ENCODE results near the gene ATXN7L1.

ATXN7L1 gene

DNA sequence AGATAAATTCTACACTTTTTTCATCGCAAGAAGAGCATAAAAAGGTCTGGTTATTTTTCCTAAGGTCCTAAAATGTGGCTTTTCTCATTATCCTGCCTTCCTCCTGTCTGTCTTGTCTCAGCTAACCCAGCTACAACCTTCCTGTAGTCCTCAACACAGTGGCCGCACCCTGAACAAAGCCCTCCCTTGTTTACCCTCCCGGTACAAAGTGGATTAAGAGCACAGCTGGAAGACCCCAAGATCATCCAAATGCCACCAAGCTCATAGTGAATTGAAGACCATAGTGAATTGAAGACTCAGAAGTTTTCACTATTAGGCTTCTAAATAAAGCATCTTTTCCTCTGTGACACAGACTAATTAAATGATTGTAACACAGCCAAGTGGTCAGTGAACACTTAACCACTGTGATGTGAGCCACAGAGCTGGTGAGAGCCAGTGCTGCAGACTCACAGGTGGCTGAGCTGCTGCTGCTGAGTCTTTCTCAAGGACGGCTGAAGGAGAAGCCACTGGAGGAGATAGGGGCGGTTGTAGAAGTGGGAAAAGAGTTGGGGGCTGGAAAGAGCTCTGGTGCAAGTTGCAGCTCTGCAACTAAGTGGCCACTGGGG lies 123.6 kb downstream of the ATXN7L1 start:
- no peaks in the 10 kb centered on the region for H3K4me1 ChIP-seq (ENCODE audit: control insufficient read depth, insufficient read depth, low read length)
- H3K9ac ChIP-seq (ENCODE audit: low read length): no peak overlapping the region

DNA sequence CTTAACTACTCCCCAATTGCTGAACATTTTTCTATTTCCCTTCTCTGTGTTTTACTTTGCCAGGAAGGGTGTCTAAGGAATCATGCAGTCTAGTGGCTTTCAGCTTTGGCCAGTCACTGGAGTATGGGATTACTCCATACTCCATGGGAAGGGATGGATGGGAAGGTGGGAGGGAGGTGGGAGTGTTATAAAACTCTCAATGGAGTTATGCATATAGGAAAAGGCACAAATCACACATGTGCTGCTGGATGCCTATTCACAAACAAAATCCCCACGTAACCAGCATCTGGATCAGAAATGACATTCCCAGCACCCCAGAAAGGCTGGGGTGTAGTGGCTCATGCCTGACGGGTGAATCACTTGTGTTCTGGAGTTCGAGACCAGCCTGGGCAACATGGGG lies 125.3 kb downstream of the ATXN7L1 start:
- H3K27me3 ChIP-seq (ENCODE audit: control insufficient read depth, insufficient read depth, low read length): no peaks in the 10 kb centered on the region
- no peak overlapping the region for H3K9ac ChIP-seq (ENCODE audit: low read length)
- no peak overlapping the region for H3K4me3 ChIP-seq (ENCODE audit: low read length)
- no peaks in the 10 kb centered on the region for H3K9me3 ChIP-seq (ENCODE audit: control insufficient read depth, low read length)
- no peaks in the 10 kb centered on the region for H3K4me1 ChIP-seq (ENCODE audit: control insufficient read depth, insufficient read depth, low read length)
- H3K36me3 ChIP-seq (ENCODE audit: control insufficient read depth, insufficient read depth, low read length): no peaks in the 10 kb centered on the region

More for the DNA sequence above, 123.6 kb downstream of the ATXN7L1 start:
- Histone ChIP-seq H3K9me3 (ENCODE audit: control insufficient read depth, low read length) (no peaks in the 10 kb centered on the region), H3K27me3 (ENCODE audit: control insufficient read depth, insufficient read depth, low read length) (no peaks in the 10 kb centered on the region), H3K4me3 (ENCODE audit: low read length) (no peak overlapping the region), H3K36me3 (ENCODE audit: control insufficient read depth, insufficient read depth, low read length) (no peaks in the 10 kb centered on the region)

- no peak overlapping the region for H3K9ac ChIP-seq (ENCODE audit: low read length)
- H3K27me3 ChIP-seq (ENCODE audit: control insufficient read depth, insufficient read depth, low read length): no peaks in the 10 kb centered on the region
- H3K4me3 ChIP-seq (ENCODE audit: low read length): no peak overlapping the region
- no peaks in the 10 kb centered on the region for H3K9me3 ChIP-seq (ENCODE audit: control insufficient read depth, low read length)
- no peaks in the 10 kb centered on the region for H3K4me1 ChIP-seq (ENCODE audit: control insufficient read depth, insufficient read depth, low read length)
- no peaks in the 10 kb centered on the region for H3K36me3 ChIP-seq (ENCODE audit: control insufficient read depth, insufficient read depth, low read length)
Measured at GRCh38 chr7:105748701-105749100, 127.7 kb downstream of the ATXN7L1 start.

- Histone ChIP-seq H3K36me3 (ENCODE audit: control insufficient read depth, insufficient read depth, low read length) (no peaks in the 10 kb centered on the region), H3K27me3 (ENCODE audit: control insufficient read depth, insufficient read depth, low read length) (no peaks in the 10 kb centered on the region), H3K9me3 (ENCODE audit: control insufficient read depth, low read length) (no peaks in the 10 kb centered on the region), H3K4me3 (ENCODE audit: low read length) (no peak overlapping the region), H3K9ac (ENCODE audit: low read length) (no peak overlapping the region), H3K4me1 (ENCODE audit: control insufficient read depth, insufficient read depth, low read length) (no peaks in the 10 kb centered on the region)
Measured at GRCh38 chr7:105745681-105746330, 130.6 kb downstream of the ATXN7L1 start.

DNA sequence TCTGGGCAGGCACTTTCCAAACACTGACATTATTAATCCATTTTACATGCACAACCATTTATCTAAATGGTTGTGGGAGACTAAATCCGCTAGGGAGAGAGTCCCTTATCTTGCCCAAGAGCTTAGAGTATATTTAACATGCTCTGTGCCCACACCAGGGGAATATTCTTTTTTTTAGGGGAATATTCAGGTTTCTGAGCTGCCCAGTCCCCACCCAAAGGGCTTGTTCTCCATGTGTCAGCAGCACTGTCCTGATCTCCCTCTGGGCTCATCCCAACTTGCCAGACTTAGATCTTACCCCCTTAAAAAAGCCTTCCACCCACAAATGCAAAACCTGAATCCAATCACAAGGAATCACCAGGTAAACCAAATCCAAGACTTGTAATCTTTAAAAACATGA lies 132.1 kb downstream of the ATXN7L1 start:
- no peaks in the 10 kb centered on the region for H3K36me3 ChIP-seq (ENCODE audit: control insufficient read depth, insufficient read depth, low read length)
- no peak overlapping the region for H3K9ac ChIP-seq (ENCODE audit: low read length)
- no peak overlapping the region for H3K4me3 ChIP-seq (ENCODE audit: low read length)
- no peaks in the 10 kb centered on the region for H3K9me3 ChIP-seq (ENCODE audit: control insufficient read depth, low read length)
- no peaks in the 10 kb centered on the region for H3K4me1 ChIP-seq (ENCODE audit: control insufficient read depth, insufficient read depth, low read length)
- H3K27me3 ChIP-seq (ENCODE audit: control insufficient read depth, insufficient read depth, low read length): no peaks in the 10 kb centered on the region

GRCh38 chr7:105743351-105744090 lies 132.9 kb downstream of the ATXN7L1 start:
- Histone ChIP-seq H3K36me3 (ENCODE audit: control insufficient read depth, insufficient read depth, low read length) (no peaks in the 10 kb centered on the region), H3K4me3 (ENCODE audit: low read length) (no peak overlapping the region), H3K9ac (ENCODE audit: low read length) (no peak overlapping the region), H3K4me1 (ENCODE audit: control insufficient read depth, insufficient read depth, low read length) (no peaks in the 10 kb centered on the region), H3K27me3 (ENCODE audit: control insufficient read depth, insufficient read depth, low read length) (no peaks in the 10 kb centered on the region), H3K9me3 (ENCODE audit: control insufficient read depth, low read length) (no peaks in the 10 kb centered on the region)

DNA sequence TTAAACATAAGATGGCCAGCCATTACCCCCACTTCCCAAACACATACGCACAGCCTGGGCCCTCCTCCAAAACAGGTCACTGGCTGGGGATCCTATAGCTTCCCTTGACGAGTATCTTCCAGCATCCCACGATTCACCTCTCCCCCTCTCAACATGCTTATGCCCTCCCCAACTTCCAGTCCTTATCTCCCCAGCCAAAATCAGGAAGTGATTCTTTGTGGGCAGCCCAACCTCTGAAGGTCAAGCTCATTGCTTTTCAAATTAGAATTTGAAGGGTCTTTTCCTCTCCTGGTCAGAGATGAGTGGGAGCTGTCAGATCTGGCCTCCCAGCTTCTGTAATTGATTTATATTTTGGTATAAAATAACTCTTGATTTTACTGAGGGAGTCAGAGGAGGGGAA lies 133.6 kb downstream of the ATXN7L1 start:
- Histone ChIP-seq H3K4me1 (ENCODE audit: control insufficient read depth, insufficient read depth, low read length) (no peaks in the 10 kb centered on the region), H3K36me3 (ENCODE audit: control insufficient read depth, insufficient read depth, low read length) (no peaks in the 10 kb centered on the region), H3K27me3 (ENCODE audit: control insufficient read depth, insufficient read depth, low read length) (no peaks in the 10 kb centered on the region), H3K9me3 (ENCODE audit: control insufficient read depth, low read length) (no peaks in the 10 kb centered on the region), H3K9ac (ENCODE audit: low read length) (no peak overlapping the region), H3K4me3 (ENCODE audit: low read length) (no peak overlapping the region)

- H3K27me3 ChIP-seq (ENCODE audit: control insufficient read depth, insufficient read depth, low read length): no peaks in the 10 kb centered on the region
- H3K4me3 ChIP-seq (ENCODE audit: low read length): no peak overlapping the region
- H3K4me1 ChIP-seq (ENCODE audit: control insufficient read depth, insufficient read depth, low read length): no peaks in the 10 kb centered on the region
- H3K9ac ChIP-seq (ENCODE audit: low read length): no peak overlapping the region
- no peaks in the 10 kb centered on the region for H3K9me3 ChIP-seq (ENCODE audit: control insufficient read depth, low read length)
- no peaks in the 10 kb centered on the region for H3K36me3 ChIP-seq (ENCODE audit: control insufficient read depth, insufficient read depth, low read length)
Measured at GRCh38 chr7:105741982-105742381, 134.4 kb downstream of the ATXN7L1 start.

DNA sequence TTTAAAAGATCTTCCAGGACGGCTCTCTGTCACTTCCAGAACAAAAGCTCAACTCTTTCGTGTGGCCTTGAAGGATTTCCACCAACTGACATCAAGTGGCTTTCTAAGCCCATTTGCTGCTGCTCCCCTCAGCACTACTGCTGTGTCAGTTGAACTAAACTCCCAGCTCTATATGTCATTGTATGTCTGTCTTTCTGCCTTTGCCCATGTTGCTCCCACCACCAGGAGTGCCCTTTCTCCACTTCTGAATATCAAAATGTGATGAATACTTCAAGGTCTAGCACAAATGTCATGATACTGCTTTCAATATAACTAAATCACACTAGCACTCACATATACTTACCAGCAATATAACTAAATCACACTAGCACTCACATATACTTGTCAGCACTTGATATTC lies 138.3 kb downstream of the ATXN7L1 start:
- no peak overlapping the region for H3K4me3 ChIP-seq (ENCODE audit: low read length)
- H3K9me3 ChIP-seq (ENCODE audit: control insufficient read depth, low read length): no peaks in the 10 kb centered on the region
- no peaks in the 10 kb centered on the region for H3K36me3 ChIP-seq (ENCODE audit: control insufficient read depth, insufficient read depth, low read length)
- H3K4me1 ChIP-seq (ENCODE audit: control insufficient read depth, insufficient read depth, low read length): no peaks in the 10 kb centered on the region
- H3K27me3 ChIP-seq (ENCODE audit: control insufficient read depth, insufficient read depth, low read length): no peaks in the 10 kb centered on the region
- H3K9ac ChIP-seq (ENCODE audit: low read length): no peak overlapping the region

DNA sequence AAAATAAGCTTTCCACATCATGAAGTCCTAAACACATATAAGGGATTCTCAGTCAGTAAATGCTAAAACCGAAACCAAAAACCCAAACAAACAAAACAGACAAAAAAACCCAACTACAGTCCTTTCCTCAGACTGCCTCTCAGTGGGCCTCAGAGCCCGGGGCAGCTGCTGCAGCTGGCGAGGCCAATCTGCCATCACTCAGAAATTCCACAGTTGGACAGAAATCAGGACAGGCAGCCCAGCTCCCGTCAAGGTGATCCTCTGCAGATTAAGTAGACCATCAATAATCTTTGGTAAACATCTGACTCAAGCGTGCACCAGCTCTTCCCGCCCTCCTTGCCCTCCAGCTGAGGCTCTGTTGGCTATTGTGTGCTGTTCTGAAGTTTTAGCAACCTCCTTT lies 142.2 kb downstream of the ATXN7L1 start:
- Histone ChIP-seq H3K27me3 (ENCODE audit: control insufficient read depth, insufficient read depth, low read length) (no peaks in the 10 kb centered on the region), H3K9me3 (ENCODE audit: control insufficient read depth, low read length) (no peaks in the 10 kb centered on the region), H3K4me1 (ENCODE audit: control insufficient read depth, insufficient read depth, low read length) (no peaks in the 10 kb centered on the region), H3K9ac (ENCODE audit: low read length) (no peak overlapping the region), H3K4me3 (ENCODE audit: low read length) (no peak overlapping the region), H3K36me3 (ENCODE audit: control insufficient read depth, insufficient read depth, low read length) (no peaks in the 10 kb centered on the region)

- Histone ChIP-seq H3K9me3 (ENCODE audit: control insufficient read depth, low read length) (no peaks in the 10 kb centered on the region), H3K4me3 (ENCODE audit: low read length) (no peak overlapping the region), H3K36me3 (ENCODE audit: control insufficient read depth, insufficient read depth, low read length) (no peaks in the 10 kb centered on the region), H3K9ac (ENCODE audit: low read length) (no peak overlapping the region), H3K4me1 (ENCODE audit: control insufficient read depth, insufficient read depth, low read length) (no peaks in the 10 kb centered on the region), H3K27me3 (ENCODE audit: control insufficient read depth, insufficient read depth, low read length) (no peaks in the 10 kb centered on the region)
Measured at GRCh38 chr7:105731042-105731441, 145.4 kb downstream of the ATXN7L1 start.

GRCh38 chr7:105728028-105728427 lies 148.4 kb downstream of the ATXN7L1 start:
- H3K36me3 ChIP-seq (ENCODE audit: control insufficient read depth, insufficient read depth, low read length): no peaks in the 10 kb centered on the region
- no peak overlapping the region for H3K4me3 ChIP-seq (ENCODE audit: low read length)
- no peaks in the 10 kb centered on the region for H3K4me1 ChIP-seq (ENCODE audit: control insufficient read depth, insufficient read depth, low read length)
- H3K9ac ChIP-seq (ENCODE audit: low read length): no peak overlapping the region
- H3K27me3 ChIP-seq (ENCODE audit: control insufficient read depth, insufficient read depth, low read length): no peaks in the 10 kb centered on the region
- H3K9me3 ChIP-seq (ENCODE audit: control insufficient read depth, low read length): no peaks in the 10 kb centered on the region
